Loucy (cell line): ENCODE results near the gene DLX1.

Source experiments
- H2AFZ ChIP-seq: fragments of 200-600 bp; sonication (generic); 2 replicates; pipeline ENCODE4 v1.6.0; 2016; ENCODE audit warnings: antibody characterized with exemption, mild to moderate bottlenecking, low read length, moderate library complexity
- H3F3A ChIP-seq: fragments of 200-600 bp; 2 replicates; pipeline ENCODE4 v1.6.0; 2016; ENCODE audit warnings: antibody characterized with exemption, low read depth, mild to moderate bottlenecking
- H3K27me3 ChIP-seq: fragments of 200-600 bp; sonication (generic); 2 replicates; pipeline ENCODE4 v1.6.1; 2014; ENCODE audit warnings: low read length, mild to moderate bottlenecking; ENCODE audit not compliant: insufficient read depth, poor library complexity, severe bottlenecking
- H3K36me3 ChIP-seq: fragments of 200-600 bp; sonication (generic); 2 replicates; pipeline ENCODE4 v1.6.1; 2016; ENCODE audit warnings: low read length; ENCODE audit not compliant: insufficient read depth
- H3K4me1 ChIP-seq: fragments of 200-600 bp; sonication (generic); 2 replicates; pipeline ENCODE4 v1.5.1; 2014; ENCODE audit warnings: low read length, mild to moderate bottlenecking; ENCODE audit not compliant: insufficient read depth, poor library complexity, severe bottlenecking
- H3K4me2 ChIP-seq: fragments of 200-600 bp; sonication (generic); 2 replicates; pipeline ENCODE4 v1.6.0; 2014; ENCODE audit warnings: antibody characterized with exemption, low read length, low read depth, mild to moderate bottlenecking; ENCODE audit not compliant: poor library complexity, severe bottlenecking
- H3K4me3 ChIP-seq: fragments of 200-600 bp; sonication (generic); 2 replicates; pipeline ENCODE4 v1.5.1; 2014; ENCODE audit warnings: low read length, mild to moderate bottlenecking, mixed read lengths; ENCODE audit not compliant: poor library complexity, severe bottlenecking
- H3K79me2 ChIP-seq: fragments of 200-600 bp; sonication (generic); 2 replicates; pipeline ENCODE4 v1.6.1; 2014; ENCODE audit warnings: low read length; ENCODE audit not compliant: insufficient read depth
- H3K9ac ChIP-seq: fragments of 200-600 bp; sonication (generic); 2 replicates; pipeline ENCODE4 v1.6.0; 2014; ENCODE audit warnings: mild to moderate bottlenecking, low read depth, low read length, moderate library complexity; ENCODE audit not compliant: poor library complexity, severe bottlenecking
- H3K9me2 ChIP-seq: fragments of 200-600 bp; sonication (generic); replicated peaks from 2 replicates; pipeline ENCODE4 v1.6.1; 2016; ENCODE audit warnings: low read depth, low read length, mixed read lengths
- H3K9me3 ChIP-seq: fragments of 200-600 bp; sonication (generic); 2 replicates; pipeline ENCODE4 v1.6.1; 2014; ENCODE audit warnings: mild to moderate bottlenecking, antibody characterized with exemption, low read length, low read depth; ENCODE audit not compliant: insufficient read depth
- H4K20me1 ChIP-seq: fragments of 200-600 bp; sonication (generic); 2 replicates; pipeline ENCODE4 v1.6.0; 2014; ENCODE audit warnings: antibody characterized with exemption, low read length, mild to moderate bottlenecking; ENCODE audit not compliant: insufficient read depth, poor library complexity, severe bottlenecking
- CTCF ChIP-seq: fragments of 200-600 bp; sonication (generic); conservative IDR thresholded peaks from 2 replicates; pipeline ENCODE4 v1.5.1; 2014; ENCODE audit warnings: mild to moderate bottlenecking, antibody characterized with exemption, low read length
- EZH2phosphoT487 ChIP-seq: fragments of 200-600 bp; IDR thresholded peaks from 2 replicates; pipeline ENCODE4 v1.6.1; 2018; ENCODE audit warnings: antibody characterized with exemption, mild to moderate bottlenecking, moderate library complexity, borderline replicate concordance

DLX1 gene

GRCh38 chr2:172046866-172047565 is 38.3 kb upstream of the DLX1 start:
- Histone ChIP-seq H4K20me1 (no peaks in the 10 kb centered on the region), H2AFZ (no peak overlapping the region), H3F3A (no peaks in the 10 kb centered on the region), H3K4me2 (no peak overlapping the region), H3K4me1 (peaks cover 9% of the 10 kb centered on the region), H3K9ac (no peak overlapping the region), H3K27me3 (no peaks in the 10 kb centered on the region), H3K79me2 (no peaks in the 10 kb centered on the region), H3K9me2 (no peaks in the 10 kb centered on the region), H3K4me3 (no peak overlapping the region), H3K36me3 (no peaks in the 10 kb centered on the region), H3K9me3 (no peaks in the 10 kb centered on the region)
- TF ChIP-seq EZH2phosphoT487 (no peak), CTCF (no peak)

- H3F3A ChIP-seq: no peaks in the 10 kb centered on the region
- H3K4me2 ChIP-seq: no peak overlapping the region
- no peaks in the 10 kb centered on the region for H3K79me2 ChIP-seq
- no peaks in the 10 kb centered on the region for H4K20me1 ChIP-seq
- no peak overlapping the region for H3K9ac ChIP-seq
- no peak overlapping the region for H2AFZ ChIP-seq
- TF ChIP-seq CTCF (no peak), EZH2phosphoT487 (no peak)
- peaks cover 16% of the 10 kb centered on the region for H3K4me1 ChIP-seq
- no peaks in the 10 kb centered on the region for H3K9me2 ChIP-seq
- no peaks in the 10 kb centered on the region for H3K36me3 ChIP-seq
- no peaks in the 10 kb centered on the region for H3K27me3 ChIP-seq
- no peaks in the 10 kb centered on the region for H3K9me3 ChIP-seq
- no peak overlapping the region for H3K4me3 ChIP-seq
Observed at GRCh38 chr2:172047566-172048507, 37.5 kb upstream of the DLX1 start.

- H3K4me2 ChIP-seq: no peak overlapping the region
Observed at GRCh38 chr2:172048508-172049503, 36.5 kb upstream of the DLX1 start.

More at GRCh38 chr2:172048508-172049503, 36.5 kb upstream of the DLX1 start:
- no peak for TF ChIP-seq EZH2phosphoT487
- TF ChIP-seq CTCF: no peak
- Histone ChIP-seq H3K9me3 (no peaks in the 10 kb centered on the region), H3K4me3 (no peak overlapping the region), H3K79me2 (no peaks in the 10 kb centered on the region), H4K20me1 (no peaks in the 10 kb centered on the region), H3K9ac (no peak overlapping the region), H3F3A (no peaks in the 10 kb centered on the region), H2AFZ (no peak overlapping the region), H3K9me2 (no peaks in the 10 kb centered on the region), H3K36me3 (no peaks in the 10 kb centered on the region), H3K4me1 (peaks cover 18% of the 10 kb centered on the region), H3K27me3 (no peaks in the 10 kb centered on the region)
